Stimulated activated CD4-positive, alpha-beta T cell treated with anti-CD3 and anti-CD28 coated beads, Interleukin-2, amount 100 ng/mL, for 4 hours (primary cell): ENCODE results near the gene TEAD1.

Experiments used
- DNase-seq: peaks from one replicate; pipeline ENCODE4 v3.0.0-alpha.2; 2020; ENCODE audit warnings: low read depth

TEAD1 gene

DNA sequence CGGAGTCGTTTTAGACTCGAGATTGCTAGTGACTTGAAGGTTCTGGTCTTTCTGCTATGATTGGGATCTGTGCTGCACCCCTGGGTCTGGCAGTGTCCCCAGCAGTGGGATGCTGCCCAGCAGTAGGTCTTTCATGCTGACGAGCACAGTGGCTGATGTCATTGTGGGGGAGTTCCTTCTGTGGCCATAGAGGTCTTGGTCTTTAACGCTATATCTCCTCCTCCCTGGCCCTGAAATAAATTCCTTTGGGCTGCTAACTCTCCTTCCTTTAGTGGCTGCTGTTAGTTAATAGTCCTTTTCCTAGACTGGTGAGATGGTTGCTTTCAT lies 136.3 kb downstream of the TEAD1 start:
- no peak for DNase-seq

DNA sequence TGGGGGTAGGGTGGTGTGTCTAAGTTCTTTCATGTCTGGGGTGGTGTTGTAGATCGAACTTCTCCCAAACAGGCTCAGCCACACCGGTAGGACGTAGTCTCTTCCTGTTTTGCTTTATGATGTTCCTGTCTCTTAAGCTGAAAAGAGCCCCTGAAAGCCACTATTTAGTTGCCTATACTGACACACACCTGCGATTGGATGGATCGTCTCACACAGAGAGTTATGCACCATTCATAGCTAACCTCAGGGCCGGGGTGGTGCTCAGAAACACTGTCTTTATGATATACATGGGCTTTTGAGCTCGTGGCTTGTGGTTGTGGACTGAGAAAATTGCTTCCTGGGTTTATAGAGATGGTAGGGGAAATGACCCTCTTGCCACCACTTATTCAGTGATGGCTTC lies 137.6 kb downstream of the TEAD1 start:
- DNase-seq, result no peak

DNA sequence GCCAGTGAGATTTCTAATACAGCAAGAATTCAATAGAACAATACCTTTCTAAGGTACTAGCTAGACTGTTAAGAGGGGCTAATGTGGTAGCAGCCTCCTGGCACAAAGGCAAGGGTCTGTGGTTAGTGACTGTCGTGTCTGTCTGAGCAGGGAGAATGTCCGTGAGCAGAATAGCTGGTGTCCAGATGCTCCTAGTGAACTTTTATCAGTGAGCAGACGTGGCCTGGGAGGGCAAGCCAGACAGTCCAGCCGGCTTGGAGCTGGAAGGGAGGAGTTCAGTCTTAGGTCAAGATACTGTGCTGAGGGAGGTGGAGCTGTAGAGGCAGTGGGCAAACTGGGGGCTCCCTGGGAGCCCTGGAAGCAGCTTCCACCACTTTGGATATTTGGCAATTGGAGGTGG lies 138.6 kb downstream of the TEAD1 start:
- DNase-seq, result no peak

DNA sequence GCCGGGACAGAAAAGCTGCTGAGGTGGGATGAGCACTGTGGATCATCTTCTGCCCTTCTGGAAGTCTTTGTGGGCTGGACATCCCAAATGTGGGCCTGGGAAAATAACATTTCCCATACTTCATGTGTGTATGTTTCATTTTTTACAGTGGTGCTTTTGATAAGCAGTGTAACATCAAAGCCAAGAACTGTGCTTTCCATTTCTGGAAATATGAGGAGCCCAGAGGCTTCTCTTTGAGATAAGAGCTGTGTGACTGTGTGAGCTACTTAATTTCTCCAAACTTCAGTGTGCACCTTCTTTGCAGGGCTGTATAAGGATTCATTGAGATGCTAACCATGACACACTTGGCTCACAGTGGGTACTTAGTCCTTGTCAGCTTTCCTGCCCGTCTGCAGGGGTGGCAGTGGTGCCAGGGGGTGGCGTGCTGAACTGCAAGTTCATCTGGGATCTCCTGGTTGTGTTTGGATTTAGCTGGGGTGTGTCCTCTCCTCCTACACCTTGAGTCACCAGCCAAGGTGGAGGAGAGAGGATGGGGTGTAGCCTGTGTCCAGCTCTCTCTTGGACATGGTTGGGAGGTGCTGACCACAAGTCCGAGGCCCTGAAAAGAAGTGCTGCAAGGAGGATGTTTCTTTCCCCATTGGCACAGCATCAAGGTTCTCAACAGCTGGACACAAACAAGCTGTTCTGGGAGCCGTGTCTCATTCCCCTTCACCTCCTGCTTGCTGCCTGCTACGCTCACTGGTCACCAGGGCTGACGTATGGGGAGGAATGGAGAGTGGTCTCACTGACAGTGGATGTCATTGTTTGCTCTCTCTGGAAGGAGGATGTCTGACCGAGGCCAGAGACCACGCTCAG lies 139.4 kb downstream of the TEAD1 start:
- no peak for DNase-seq

DNA sequence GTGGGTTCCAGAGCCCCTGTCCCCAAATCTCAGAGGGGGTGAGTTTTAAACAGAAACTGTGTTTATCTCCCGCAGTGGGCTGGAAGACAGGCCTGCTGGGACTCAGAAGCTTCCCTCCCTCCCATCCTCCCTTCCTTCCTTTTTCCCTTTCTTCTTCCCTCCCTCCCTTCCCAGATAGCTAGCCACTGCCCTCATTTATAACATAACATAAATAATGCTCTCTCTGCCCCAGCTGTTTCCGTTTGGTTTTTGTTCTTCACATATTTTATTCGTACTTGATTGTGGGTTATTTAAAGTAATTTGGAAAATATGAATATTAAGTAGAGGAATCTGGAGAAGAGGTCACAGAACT lies 140.9 kb downstream of the TEAD1 start:
- DNase-seq, result no peak

DNA sequence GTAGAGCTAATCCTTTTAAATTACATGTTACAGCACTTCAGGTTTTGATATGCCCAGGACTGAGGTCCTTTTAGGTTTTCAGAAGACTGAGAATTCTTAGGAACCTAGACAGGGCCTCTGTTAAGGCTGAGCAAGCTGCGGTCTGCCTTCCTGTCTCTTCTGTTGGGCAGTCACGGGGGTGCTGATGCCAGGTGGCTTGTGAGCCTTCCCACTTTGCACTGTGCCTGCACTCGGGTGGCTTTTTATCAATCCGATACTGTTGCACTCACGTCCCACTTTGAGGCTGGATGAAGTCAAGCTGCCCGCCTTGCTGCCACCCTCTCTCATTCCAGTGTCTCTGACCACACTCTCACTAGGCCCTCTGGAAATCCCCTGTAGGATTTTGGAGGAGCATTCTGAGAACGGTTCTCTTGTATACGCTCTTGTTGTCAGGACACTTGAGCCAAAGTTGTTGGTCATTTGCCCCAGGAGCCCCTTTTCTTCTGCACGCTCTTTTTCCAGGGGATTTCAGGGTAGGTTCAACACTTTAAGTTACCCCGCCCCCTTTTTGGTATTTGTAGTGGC lies 141.8 kb downstream of the TEAD1 start:
- DNase-seq, result no peak

DNA sequence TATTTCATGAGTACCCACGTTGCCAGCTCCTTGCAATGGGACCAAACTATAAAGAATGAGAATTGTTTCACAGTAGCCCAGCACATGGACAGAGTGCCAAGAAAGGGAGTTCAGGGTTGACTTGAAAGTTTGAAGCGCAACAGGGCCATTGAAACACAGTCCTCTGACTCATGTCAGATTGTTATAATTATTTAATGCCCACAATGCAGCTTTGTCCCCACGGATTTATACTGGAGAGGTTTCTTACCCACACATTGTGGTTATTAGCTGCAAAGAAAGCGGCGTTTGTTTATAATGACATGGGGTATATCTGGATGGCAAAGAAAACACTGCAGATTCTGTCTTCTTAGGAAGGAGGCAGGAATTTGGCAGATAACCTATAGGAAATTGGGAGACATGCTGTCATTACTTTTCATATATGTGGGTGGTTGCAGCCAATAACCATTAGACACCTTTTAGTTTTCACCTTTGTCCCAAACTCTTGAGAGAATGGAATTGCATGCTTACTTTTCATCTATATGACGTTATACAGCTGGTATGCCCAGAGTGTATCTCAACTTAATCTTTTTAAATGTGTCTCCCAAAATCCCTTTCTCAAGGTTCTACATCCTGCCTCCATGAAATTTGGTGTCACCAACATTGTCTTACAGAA lies 143.6 kb downstream of the TEAD1 start:
- DNase-seq, result no peak

DNA sequence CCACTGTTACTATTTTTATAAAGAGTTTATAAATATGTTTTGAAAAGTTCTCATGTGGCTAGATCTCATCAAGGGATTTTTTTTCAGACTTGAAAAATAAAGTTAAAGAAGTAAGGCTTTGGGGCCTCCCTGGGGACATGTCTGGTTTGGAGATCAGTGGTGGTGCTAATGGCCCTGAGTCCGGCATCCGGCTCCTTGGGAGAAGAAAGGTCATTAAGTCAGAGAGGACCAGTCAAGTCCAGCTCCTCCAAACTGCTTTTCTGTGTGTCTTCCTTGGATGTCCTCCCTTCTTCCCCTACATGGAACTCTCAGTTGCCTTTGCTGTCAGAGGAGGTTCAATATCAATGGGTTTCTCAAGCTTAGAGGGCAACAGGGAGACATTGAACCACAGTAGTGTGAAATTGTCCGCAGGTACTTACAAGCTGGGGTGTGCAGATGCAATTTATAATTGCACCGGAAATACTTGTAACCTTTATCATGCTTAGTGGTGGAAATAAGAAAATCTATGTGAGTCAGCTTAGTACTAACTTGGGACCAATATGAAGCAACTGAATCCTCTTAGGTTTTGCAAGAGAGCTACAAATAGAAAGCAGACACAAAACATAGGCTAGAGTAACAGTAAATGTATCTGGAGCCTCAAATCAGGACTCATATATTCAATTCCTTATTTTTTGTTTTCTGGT lies 144.3 kb downstream of the TEAD1 start:
- no peak for DNase-seq

DNA sequence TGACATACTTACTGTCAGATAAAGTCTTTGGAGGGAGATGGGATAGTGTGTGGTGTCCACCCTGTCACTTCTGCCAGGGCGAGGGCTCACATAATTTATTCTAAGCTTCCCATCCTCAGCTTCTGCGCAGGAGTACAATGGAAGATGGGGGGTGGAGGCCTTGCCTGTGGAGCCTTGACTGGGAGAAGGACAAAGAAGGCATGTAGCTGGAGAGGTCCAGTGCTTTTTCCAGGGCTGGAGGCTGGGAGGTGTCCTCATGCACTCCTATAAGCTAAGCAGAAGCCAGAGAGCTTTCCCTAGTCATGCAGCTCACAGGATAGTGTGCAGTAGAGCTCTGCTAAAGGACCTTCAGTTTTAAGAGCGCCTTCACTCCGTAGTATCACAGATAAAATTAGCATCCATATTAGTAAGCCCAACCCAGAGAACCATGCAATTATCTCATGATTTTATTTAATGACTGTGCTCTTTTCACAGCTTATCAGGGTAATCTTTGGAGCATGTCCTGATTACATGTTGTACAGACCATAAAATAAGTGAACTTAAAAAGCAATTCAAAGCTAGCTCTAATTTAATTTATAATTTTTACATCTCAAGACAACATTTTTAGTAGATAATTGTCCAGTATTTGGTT lies 148.3 kb downstream of the TEAD1 start:
- no peak for DNase-seq

DNA sequence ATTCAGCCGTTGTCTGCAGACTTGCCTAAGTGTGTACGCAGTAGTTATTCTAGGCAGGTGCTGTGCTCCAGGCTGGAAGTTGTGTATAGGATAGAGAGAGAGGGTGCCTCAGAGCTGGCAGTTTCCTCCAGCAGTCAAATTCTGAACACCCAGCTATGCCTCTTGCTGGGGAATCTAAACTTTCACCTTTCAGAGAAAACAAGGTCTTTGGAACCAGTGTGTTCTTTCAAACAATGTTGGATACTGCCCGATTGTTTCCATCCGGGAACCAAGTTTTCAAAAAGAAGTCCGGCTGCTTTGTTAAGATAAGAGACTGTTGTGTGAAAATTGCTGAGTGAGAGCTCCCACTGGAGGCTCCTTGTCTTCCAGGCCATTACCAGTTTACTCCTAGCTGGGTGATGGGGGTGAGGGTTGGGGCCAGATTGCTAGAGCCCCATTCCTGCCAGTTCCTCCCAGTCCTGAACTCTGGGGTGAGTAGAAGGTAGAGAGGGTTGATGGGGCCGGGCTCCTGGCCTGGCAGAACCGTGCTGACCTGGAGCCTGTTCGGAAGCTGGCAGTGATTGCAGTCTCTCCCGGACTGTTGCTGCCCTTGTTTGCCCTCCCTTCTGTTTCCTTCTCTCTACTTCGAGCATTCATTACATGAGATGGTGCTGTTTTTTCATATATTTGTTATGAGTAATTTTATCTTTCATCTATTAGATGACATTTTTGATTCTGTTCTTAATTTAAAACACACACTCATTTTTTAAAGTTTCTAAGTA lies 150.2 kb downstream of the TEAD1 start:
- no peak for DNase-seq

DNA sequence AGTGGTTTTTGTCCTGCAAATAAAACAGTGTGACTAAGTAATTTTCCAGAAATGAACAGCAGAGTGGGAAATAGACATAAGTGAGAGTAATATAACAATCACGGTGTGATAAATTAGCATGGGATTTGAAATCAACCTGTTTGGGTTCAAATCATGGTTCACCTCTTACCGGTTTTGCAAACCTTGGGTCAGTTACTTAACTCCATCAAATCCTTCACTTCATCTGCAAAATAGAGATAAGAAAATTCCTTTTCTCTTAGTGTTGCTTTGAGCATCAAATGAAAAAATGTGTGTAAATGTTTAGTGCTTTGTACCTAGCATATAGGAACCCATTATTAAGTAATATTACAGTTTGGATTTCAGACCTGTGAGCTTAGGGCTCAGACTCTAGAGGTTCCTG lies 152.2 kb downstream of the TEAD1 start:
- DNase-seq, result no peak

DNA sequence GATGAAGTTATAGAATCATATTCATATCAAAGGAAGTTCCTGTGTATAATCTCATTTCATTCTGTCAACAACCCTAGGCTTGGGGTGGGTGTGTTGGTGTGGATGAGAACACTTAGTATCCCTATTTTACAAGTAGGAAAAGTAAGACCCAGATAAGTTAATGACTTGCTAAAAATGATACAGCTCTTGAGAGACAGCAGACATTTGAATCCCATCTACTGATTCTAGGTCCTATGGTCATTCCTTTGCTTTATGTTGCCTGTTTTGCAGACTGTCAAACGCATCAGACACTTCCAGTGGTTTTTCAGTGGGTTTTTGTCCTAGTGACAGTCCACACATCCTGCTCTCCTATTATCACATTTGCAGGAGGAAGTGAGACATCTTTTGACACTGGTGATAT lies 153.1 kb downstream of the TEAD1 start:
- no peak for DNase-seq

DNA sequence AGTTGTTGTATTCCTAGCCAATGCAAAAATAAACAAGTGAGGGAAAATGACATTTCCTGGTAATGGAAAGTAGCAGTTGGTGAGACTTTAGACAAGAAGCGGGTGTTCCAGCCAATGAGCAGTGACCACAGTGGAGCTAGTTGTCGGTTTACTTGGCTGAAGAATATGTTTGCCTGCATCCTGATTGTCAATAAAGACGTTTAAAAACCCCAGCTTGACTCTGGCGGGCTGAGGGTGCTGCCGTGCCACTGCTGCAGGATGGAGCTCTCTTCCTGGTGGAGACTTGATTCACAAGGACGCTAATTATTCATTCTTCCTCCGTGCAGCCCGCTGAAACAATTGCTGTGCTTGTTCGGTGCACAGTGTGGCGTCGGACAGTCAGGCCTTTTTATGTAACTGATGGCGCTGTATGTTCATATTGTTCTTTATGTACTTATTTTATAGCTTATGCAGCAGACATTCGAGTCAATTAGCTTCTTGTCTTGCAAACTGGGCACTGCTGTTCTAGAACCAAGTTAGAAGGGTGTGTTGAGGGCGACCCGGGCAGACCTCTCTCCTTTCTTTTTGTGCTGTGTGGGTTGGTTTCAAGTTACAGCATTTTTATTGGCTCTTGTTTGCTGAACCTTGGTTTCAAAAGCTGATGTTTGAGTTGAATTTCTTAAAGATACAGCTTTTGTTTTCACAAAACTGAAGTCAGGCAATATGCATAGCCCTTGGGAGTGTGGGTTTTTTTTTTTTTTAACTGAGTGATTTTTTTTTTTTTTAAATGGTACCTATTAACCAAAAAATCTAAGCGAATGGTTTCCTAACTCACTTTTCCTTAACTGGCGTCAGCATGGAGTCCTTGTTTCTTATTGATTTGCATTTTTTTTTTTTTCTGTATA lies 153.9 kb downstream of the TEAD1 start:
- DNase-seq, result no peak

DNA sequence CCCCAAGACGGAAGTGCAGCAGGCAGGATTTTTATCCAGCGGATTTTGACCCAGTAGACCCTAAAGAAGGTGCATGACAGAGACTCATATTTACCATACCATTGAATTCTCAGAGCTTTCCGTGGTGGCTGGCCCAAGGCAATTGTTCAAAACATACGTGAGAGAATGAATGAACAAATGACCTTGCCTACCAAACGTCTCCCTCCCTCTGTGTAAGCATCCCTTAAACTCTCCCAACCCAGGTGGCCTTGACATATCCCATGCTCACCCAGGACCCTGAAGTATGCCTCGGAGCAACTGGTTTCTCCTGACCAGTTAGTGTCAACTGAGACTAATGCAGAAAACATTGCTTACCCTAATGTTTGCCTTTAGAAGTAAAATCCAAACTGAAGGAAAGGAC lies 154.9 kb downstream of the TEAD1 start:
- no peak for DNase-seq

DNA sequence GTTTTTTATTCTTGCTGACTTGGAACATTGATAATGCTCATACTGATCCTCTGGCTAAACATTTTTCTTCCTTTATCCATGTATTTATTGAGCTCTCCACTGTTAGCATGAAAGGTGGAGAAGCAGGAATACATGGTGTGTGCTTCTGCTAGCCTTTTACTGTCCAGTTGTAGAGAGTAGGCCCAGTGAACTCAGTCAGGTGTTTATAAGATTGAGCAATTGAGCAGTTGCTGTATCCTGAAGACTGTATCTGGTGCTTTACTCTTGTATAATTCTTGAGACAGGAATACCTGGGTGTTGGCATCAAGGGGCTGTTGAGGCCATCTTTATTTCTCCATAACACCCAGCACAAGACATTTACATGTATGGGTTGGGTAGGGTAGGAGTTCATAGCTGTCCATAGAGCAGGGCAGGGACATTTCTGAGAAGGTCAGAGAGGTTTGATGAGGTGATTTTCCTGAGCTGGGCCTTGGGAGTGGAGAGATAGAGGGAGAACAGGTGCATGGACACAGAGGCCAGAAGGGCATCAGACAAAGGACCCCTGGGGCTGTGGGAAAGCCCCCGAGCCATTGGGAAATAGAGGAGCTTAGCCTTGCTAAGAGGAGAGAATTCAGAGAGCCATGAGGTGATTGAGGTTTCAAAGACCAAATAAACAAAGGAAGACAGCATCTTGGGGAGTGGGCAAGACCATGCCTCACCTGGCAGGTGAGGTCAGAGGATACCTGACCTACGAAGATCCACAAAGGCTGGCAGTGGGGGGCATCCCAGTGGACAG lies 155.5 kb downstream of the TEAD1 start:
- DNase-seq, result no peak

DNA sequence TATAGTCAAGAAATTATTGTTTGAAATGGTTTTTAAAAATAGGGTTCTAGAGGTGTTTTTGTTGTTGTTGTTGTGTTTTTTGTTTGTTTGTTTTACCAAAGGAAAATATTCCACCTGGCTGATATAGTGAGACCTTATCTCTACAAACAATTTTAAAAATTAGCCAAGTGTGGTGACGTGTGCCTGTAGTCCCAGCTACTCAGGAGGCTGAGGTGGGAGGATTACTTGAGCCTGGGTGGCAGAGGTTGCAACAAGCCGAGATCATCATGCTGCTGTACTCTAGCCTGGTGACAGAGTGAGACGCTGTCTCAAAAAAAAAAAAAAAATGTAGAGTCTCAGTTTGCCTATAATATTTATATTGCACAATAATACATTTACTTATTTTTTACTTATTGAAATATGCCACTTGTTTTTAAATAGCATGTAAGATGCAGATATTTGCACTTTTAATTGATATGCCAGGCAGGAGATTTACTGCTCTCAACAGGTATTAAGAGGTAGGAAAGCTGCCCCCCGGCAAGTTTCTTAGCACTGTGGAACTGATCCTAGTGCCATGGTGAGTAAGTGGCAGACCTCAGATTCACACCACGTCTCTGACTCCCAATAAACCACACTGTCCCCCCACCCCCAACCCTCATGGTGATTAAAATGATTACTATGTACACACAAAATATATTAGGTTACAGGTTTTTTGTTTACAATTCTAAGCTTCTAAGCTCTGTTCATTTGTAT lies 157.4 kb downstream of the TEAD1 start:
- DNase-seq, result no peak

DNA sequence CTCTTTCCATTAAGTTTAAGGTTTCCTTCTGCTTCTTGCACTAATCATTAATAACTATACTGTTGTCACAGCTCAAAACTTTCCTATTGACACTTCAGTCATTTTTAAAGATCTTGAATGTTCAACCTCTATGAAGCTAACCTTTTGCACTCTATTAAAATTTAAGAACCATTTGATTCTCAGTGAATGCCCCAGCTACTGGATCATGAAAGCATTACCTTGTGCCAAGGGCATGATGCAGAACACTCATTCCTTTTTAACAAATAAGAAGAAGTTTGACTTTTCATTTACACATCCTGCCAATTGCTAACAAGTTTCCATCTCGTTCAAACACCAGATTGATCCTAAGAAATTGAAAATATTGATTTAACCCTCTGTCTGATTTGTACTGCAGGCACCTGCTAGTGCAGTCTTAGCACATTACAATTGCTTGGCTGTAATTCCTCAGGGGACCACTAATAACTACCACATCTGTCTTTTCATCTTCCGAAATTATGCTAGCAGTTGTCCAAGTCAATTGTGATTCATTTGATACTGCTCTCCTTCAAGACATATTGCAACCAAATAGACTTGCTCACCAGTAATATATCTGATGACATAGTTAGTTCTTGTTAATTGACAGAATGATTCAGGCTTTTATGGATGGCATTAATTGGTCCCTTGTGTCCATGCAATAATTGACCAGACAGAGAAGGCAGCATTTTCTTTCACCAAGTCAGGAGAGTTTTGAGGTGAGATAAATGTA lies 158.4 kb downstream of the TEAD1 start:
- no peak for DNase-seq

DNA sequence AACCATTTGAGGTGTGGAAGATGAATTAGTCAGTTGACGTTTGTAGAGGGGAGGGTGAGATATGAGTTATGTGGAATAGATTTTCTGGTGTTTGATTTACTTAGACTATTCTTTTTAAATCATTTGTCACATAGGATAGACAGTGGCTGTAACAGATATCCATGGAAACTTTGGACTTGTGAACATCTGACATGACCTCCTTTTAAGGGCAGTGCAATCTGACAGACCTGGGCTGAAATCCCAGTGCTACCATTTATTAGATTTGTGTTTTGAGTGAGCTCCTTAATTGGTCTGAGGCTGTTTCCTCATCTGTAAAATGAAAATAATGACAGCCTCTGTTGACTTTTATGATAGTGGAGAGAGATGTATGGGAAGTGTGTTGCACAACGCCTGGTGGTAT lies 159.9 kb downstream of the TEAD1 start:
- DNase-seq, result no peak

DNA sequence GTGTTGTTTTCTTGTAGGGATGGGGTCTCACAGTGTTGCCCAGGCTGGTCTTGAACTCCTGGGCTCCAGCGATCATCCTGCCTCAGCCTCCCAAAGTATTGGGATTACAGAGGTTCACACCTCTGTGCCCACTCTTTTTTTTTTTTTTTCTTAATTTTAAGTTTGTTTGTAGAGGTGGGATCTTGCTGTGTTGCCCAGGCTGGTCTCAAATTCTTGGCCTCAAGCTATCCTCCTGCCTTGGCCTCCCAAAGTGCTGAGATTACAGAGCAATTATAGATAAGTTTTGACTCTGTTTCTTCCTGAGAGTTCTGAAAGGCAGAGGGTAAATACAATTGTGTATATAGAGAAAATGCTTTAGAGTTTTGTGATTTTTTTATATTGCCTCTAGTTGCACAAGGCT lies 160.4 kb downstream of the TEAD1 start:
- no peak for DNase-seq
